Neural cell (in vitro differentiated cells): ENCODE results near the gene GANAB. TPM values are rescaled to one million over a fixed set of nuclear protein-coding genes. Genes with fewer than 3 reads are reported as not detected.

Source experiments
- H2AFZ ChIP-seq: fragments of 200-600, 300-800 bp; sonication (generic), shearing (Covaris generic); 2 replicates; pipeline ENCODE4 v1.6.0; 2014; ENCODE audit warnings: low read depth, mild to moderate bottlenecking, antibody characterized with exemption, low read length, moderate library complexity
- H3F3A ChIP-seq: fragments of 200-600 bp; shearing (Covaris generic); 2 replicates; pipeline ENCODE4 v1.6.1; 2016; ENCODE audit warnings: mild to moderate bottlenecking, moderate library complexity, mixed read lengths, antibody characterized with exemption, low read length; ENCODE audit not compliant: insufficient read depth, poor library complexity, severe bottlenecking
- H3K27ac ChIP-seq: fragments of 200-600, 300-800 bp; sonication (generic), shearing (Covaris generic); 2 replicates; pipeline ENCODE4 v1.5.1; 2014; ENCODE audit warnings: mild to moderate bottlenecking, low read length, moderate library complexity
- H3K27me3 ChIP-seq: fragments of 300-800, 200-600 bp; sonication (generic), shearing (Covaris generic); 2 replicates; pipeline ENCODE4 v1.6.0; 2014; ENCODE audit warnings: mild to moderate bottlenecking, low read depth, low read length, moderate library complexity; ENCODE audit not compliant: insufficient read depth
- H3K36me3 ChIP-seq: fragments of 300-800, 200-600 bp; sonication (generic), shearing (Covaris generic); 2 replicates; pipeline ENCODE4 v1.5.1; 2014; ENCODE audit warnings: mild to moderate bottlenecking, antibody characterized with exemption, low read length, moderate library complexity; ENCODE audit not compliant: insufficient read depth
- H3K4me2 ChIP-seq: fragments of 300-800, 200-600 bp; sonication (generic), shearing (Covaris generic); 2 replicates; pipeline ENCODE4 v1.6.0; 2014; ENCODE audit warnings: mild to moderate bottlenecking, low read length
- H3K4me3 ChIP-seq: fragments of 300-800, 200-600 bp; sonication (generic), shearing (Covaris generic); 2 replicates; pipeline ENCODE4 v1.5.1; 2014; ENCODE audit warnings: mild to moderate bottlenecking, low read length, moderate library complexity
- H3K79me2 ChIP-seq: fragments of 200-600 bp; shearing (Covaris generic); replicated peaks from 2 replicates; pipeline ENCODE4 v1.6.0; 2014; ENCODE audit warnings: mild to moderate bottlenecking, low read length, moderate library complexity; ENCODE audit not compliant: insufficient read depth
- H3K9ac ChIP-seq: fragments of 300-800, 200-600 bp; sonication (generic), shearing (Covaris generic); 2 replicates; pipeline ENCODE4 v1.6.1; 2016; ENCODE audit warnings: mild to moderate bottlenecking, low read length, mixed read lengths
- H3K9me2 ChIP-seq: fragments of 200-600 bp; shearing (Covaris generic); 2 replicates; pipeline ENCODE4 v1.6.1; 2016; ENCODE audit warnings: mild to moderate bottlenecking, low read length, mixed read lengths; ENCODE audit not compliant: insufficient read depth
- H3K9me3 ChIP-seq: fragments of 200-600, 300-800 bp; sonication (generic), shearing (Covaris generic); 2 replicates; pipeline ENCODE4 v1.6.1; 2016; ENCODE audit warnings: mild to moderate bottlenecking, mixed run types, low read length, moderate library complexity, mixed read lengths
- H4K20me1 ChIP-seq: fragments of 200-600 bp; shearing (Covaris generic); 2 replicates; pipeline ENCODE4 v1.6.1; 2016; ENCODE audit warnings: mild to moderate bottlenecking, mixed run types; ENCODE audit not compliant: insufficient read depth
- CTCF ChIP-seq: fragments of 450-650 bp; IDR thresholded peaks from 2 replicates; pipeline ENCODE4 v1.5.1; 2014; ENCODE audit warnings: antibody characterized with exemption, mild to moderate bottlenecking, moderate library complexity; ENCODE audit not compliant: poor library complexity, severe bottlenecking
- EP300 ChIP-seq: fragments of 450-650 bp; conservative IDR thresholded peaks from 2 replicates; pipeline ENCODE4 v1.6.1; 2014; ENCODE audit warnings: antibody characterized with exemption, mild to moderate bottlenecking, moderate library complexity; ENCODE audit not compliant: poor library complexity, severe bottlenecking
- EZH2 ChIP-seq: fragments of 200-600, 300-800 bp; shearing (Covaris generic), sonication (generic); IDR thresholded peaks from 2 replicates; pipeline ENCODE4 v1.6.1; 2014; ENCODE audit warnings: antibody characterized with exemption, low read length, borderline replicate concordance, mild to moderate bottlenecking; ENCODE audit not compliant: insufficient read depth, poor library complexity, severe bottlenecking
- MXI1 ChIP-seq: fragments of 450-650 bp; conservative IDR thresholded peaks from 2 replicates; pipeline ENCODE4 v1.6.1; 2014; ENCODE audit warnings: antibody characterized with exemption, mild to moderate bottlenecking; ENCODE audit not compliant: poor library complexity, severe bottlenecking
- POLR2AphosphoS5 ChIP-seq: IDR thresholded peaks from 2 replicates; pipeline ENCODE4 v1.6.1; 2012
- RAD21 ChIP-seq: fragments of 450-650 bp; conservative IDR thresholded peaks from 2 replicates; pipeline ENCODE4 v1.6.1; 2014; ENCODE audit warnings: antibody characterized with exemption, mild to moderate bottlenecking, moderate library complexity
- REST ChIP-seq: IDR thresholded peaks from 2 replicates; pipeline ENCODE4 v1.6.1; 2012; ENCODE audit warnings: borderline replicate concordance
- SMC3 ChIP-seq: fragments of 450-650 bp; conservative IDR thresholded peaks from 2 replicates; pipeline ENCODE4 v1.6.1; 2014; ENCODE audit warnings: antibody characterized with exemption, mild to moderate bottlenecking, moderate library complexity; ENCODE audit not compliant: poor library complexity
- TAF1 ChIP-seq: IDR thresholded peaks from 2 replicates; pipeline ENCODE4 v1.6.1; 2012; ENCODE audit warnings: low read depth
- polyA plus RNA-seq: library from polyadenylated mRNA; depleted of rRNA; stranded (reverse); fragments of >200 nt; gene quantifications from 2 replicates; pipeline ENCODE4 v1.2.3, GENCODE V29; 2014

Gene GANAB
- polyA plus RNA-seq, 1 donor from 2014 or later, result 62.7 TPM

- no peaks in the 10 kb centered on the region for H3K27me3 ChIP-seq
- no peaks in the 10 kb centered on the region for H3F3A ChIP-seq
- H3K4me2 ChIP-seq, result no peak overlapping the region
- H3K36me3 ChIP-seq, result no peaks in the 10 kb centered on the region
- no peak overlapping the region for H3K27ac ChIP-seq
- no peak overlapping the region for H3K4me3 ChIP-seq
- no peaks in the 10 kb centered on the region for H3K9me3 ChIP-seq
- no peaks in the 10 kb centered on the region for H3K79me2 ChIP-seq
- no peaks in the 10 kb centered on the region for H3K9me2 ChIP-seq
- no peak overlapping the region for H3K9ac ChIP-seq
- TF ChIP-seq MXI1, result no peak
- no peak for TF ChIP-seq CTCF
- no peak for TF ChIP-seq POLR2AphosphoS5
- no peak for TF ChIP-seq EZH2
- TF ChIP-seq REST, result no peak
- TF ChIP-seq TAF1, result no peak
- TF ChIP-seq RAD21, result no peak
- TF ChIP-seq EP300, result no peak
- TF ChIP-seq SMC3, result no peak
- no peak overlapping the region for H2AFZ ChIP-seq
- no peaks in the 10 kb centered on the region for H4K20me1 ChIP-seq
Observed at GRCh38 chr11:62580959-62581715, 65.3 kb downstream of the GANAB start.

GRCh38 chr11:62579252-62579651 is 67.2 kb downstream of the GANAB start:
- Histone ChIP-seq H3K9me3 (no peaks in the 10 kb centered on the region), H3K27ac (no peak overlapping the region), H3K9me2 (no peaks in the 10 kb centered on the region), H4K20me1 (no peaks in the 10 kb centered on the region), H3K4me3 (no peak overlapping the region), H2AFZ (no peak overlapping the region), H3K79me2 (no peaks in the 10 kb centered on the region), H3F3A (no peaks in the 10 kb centered on the region), H3K36me3 (no peaks in the 10 kb centered on the region), H3K27me3 (no peaks in the 10 kb centered on the region), H3K9ac (no peak overlapping the region), H3K4me2 (no peak overlapping the region)
- TF ChIP-seq CTCF, result no peak
- no peak for TF ChIP-seq RAD21
- no peak for TF ChIP-seq MXI1
- no peak for TF ChIP-seq SMC3
- no peak for TF ChIP-seq REST
- TF ChIP-seq POLR2AphosphoS5, result no peak
- no peak for TF ChIP-seq EP300
- TF ChIP-seq TAF1, result no peak
- TF ChIP-seq EZH2, result no peak
